GM12801 (cell line): ENCODE results near the gene CLCNKB.

Experiments
- TF ChIP-seq, protein P1 (sequence below): IDR thresholded peaks from one replicate; pipeline ENCODE4 v1.5.1; 2011; ENCODE audit warnings: control low read depth; ENCODE audit not compliant: insufficient read length; ENCODE audit errors: extremely low read depth

CLCNKB gene

DNA sequence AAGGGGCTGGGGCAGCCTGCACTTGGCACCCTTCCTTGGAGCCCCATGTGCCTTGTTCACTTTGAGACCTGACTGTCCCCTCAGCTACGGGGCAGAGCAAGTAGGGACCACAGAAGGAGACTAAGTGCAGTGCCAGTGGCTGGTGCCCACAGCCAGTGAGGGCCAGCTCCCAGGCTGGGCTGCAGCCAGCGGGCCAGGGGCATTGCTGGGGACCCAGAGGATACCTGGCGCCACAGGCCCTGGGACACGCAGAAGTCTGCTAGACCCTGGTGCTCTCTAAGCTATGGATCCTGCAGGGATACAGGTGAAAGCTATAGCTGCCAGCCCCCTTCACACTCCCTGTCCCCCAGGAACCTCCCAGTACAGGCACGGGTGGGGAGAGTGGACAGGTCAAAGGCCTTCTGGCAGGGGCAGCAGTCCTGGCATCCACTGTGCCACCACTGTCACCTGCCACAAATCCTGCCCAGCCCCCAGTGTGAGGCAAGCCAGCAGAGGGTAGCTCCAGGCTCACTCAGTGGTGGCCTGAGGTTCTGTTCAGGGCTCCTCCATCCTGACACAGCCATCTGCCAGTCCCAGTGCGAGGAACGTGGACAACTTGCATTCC is 20.4 kb upstream of the CLCNKB start:
- TF ChIP-seq, protein P1, sequence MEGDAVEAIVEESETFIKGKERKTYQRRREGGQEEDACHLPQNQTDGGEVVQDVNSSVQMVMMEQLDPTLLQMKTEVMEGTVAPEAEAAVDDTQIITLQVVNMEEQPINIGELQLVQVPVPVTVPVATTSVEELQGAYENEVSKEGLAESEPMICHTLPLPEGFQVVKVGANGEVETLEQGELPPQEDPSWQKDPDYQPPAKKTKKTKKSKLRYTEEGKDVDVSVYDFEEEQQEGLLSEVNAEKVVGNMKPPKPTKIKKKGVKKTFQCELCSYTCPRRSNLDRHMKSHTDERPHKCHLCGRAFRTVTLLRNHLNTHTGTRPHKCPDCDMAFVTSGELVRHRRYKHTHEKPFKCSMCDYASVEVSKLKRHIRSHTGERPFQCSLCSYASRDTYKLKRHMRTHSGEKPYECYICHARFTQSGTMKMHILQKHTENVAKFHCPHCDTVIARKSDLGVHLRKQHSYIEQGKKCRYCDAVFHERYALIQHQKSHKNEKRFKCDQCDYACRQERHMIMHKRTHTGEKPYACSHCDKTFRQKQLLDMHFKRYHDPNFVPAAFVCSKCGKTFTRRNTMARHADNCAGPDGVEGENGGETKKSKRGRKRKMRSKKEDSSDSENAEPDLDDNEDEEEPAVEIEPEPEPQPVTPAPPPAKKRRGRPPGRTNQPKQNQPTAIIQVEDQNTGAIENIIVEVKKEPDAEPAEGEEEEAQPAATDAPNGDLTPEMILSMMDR, result no peak

DNA sequence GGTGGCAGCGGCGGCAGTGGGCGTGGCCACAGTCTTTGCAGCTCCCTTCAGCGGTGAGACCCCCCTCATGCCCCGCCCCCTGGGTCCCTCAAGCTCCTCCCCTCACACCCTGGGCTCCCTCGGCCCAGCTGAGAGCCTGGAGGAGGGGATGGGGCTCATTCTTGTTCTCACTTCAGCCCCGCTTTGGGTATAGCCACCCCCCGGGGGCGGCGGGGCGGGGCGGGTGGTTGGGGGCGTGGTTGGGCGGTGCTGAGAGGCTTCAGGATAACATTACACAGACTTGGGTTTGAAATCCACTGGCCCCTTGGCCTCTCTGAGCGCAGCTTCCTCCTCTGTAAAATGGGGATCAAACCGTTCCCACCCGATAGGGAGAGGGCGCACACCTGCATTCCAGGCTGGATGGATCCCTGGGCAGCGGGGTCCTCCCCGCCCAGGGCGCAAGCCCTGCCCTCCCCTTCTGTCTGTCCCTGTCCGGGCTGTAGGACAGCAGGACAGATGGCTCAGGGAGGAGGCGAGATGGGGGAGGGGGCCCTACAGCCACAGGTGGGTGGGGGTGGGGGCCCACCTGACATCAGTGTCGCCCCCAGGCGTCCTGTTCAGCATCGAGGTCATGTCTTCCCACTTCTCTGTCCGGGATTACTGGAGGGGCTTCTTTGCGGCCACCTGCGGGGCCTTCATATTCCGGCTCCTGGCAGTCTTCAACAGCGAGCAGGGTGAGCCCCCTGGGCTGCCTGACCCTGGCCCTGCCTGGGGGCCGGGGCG is 16.7 kb upstream of the CLCNKB start:
- TF ChIP-seq, protein P1, result no peak

DNA sequence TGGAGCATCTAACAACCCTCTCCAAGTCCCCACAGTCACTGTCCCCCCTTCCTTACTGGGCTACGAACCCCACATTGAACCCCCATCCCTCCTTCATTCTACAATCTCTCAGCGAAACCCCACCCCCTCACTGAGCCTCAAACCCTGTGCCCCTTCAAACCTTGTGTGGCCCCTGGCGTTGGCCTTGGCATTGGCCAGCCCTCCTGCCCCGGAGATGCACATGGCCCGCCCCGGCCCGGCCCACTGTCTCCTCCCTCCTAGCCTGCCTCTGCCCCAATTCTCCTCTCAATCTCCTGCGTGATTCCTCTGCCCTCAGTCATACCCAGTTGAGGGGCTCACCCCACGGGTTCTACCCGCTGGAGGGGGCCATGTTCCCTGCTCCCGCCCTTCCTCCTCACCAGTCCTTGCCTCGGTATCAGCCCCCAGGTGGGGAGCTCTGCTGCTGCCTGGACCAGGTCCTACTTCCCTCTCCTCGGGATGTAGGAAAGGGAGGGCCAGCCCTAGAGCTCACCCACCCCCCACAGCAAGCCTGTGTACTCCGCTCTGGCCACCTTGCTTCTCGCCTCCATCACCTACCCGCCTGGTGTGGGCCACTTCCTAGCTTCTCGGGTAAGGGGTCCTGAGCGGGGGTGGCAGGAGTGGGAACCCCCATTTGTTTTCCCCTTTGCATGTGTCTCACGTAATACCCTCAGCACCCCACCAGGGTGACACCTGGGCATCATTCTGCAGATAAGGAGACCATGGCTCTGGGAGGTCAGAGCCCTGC is 15.2 kb upstream of the CLCNKB start:
- TF ChIP-seq, protein P1, result no peak

DNA sequence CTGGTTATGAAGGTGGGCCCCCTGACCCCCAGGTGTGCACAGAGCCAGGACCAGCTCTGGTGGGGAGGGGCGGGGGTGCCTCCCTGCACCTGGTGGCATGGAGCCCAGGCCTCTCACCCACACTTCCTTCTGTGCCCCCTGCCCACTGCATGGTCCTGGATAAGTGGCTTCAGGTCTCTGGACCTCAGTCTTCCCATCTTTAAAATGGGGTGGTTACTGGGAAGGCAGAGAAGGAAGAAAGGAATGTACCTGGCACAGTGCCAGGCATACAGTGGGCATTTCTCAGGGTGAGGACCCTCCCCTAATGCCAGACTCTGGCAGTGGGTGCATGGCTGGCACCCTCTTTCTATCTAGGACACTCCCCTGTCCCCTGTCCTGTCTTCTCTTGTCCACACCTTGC is 14.3 kb upstream of the CLCNKB start:
- TF ChIP-seq, protein P1, result no peak

DNA sequence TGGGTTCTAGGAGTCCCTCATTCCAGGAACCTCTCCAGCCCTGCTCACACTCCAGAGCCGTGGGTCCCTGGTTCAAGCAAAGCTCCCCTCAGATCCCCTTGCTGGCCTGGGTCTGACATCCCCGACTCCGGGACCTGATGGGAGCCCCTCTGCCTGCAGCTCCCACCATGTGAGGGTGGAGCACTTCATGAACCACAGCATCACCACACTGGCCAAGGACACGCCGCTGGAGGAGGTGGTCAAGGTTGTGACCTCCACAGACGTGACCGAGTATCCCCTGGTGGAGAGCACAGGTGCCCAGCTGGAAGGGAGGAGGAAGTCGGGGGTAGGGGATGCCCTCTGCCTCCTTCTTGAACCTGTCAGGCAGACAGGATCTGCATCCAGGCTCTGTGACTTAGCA is 12.0 kb upstream of the CLCNKB start:
- TF ChIP-seq, protein P1, result no peak

DNA sequence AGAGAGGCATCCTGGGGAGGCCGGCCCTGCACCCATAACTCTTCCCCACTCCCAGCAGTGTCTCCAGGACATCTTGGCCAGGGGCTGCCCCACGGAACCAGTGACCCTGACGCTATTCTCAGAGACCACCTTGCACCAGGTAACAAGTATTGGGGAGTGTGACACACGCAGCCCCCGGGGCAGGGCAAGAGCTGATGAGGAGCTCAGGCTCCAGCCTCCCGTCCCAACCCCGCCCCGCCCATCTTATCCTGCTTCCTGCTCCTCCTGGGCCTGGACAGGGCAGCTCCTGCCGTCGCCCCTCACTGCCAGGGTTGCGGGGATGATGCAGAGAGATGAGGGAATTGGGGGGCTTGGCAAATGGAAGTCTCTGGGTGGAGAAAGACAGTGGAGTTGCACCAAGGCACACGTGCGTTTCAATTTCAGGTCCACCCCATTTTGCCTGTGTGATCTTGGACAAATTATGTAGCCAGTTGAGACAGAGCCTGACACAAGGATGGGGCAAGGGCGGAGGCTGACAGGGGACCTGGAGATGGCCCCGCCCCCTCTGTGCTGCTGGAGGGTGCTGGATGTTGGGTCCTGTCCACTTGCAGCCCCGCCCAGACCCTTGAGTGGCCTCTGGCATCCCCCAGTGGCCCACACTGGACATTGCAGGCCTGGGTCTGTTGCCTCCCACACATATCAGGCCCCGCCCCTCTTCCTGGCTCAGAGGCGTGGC is 11.0 kb upstream of the CLCNKB start:
- TF ChIP-seq, protein P1, result peak; percentile 8

DNA sequence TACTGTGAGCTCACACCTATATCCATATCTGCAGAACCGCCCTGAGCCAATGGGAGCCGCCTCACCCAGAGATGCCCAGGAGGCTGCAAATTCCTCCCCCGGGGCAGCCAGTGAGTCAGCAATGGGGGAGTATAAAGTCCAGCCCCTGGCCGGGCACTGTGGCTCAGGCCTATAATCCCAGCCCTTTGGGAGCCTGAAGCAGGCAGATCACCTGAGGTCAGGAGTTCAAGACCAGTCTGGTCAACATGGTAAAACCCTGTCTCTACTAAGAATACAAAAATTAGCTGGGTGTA is 5.0 kb upstream of the CLCNKB start:
- TF ChIP-seq, protein P1, result no peak
